ENCODE data around the gene C2CD4C.

DNA sequence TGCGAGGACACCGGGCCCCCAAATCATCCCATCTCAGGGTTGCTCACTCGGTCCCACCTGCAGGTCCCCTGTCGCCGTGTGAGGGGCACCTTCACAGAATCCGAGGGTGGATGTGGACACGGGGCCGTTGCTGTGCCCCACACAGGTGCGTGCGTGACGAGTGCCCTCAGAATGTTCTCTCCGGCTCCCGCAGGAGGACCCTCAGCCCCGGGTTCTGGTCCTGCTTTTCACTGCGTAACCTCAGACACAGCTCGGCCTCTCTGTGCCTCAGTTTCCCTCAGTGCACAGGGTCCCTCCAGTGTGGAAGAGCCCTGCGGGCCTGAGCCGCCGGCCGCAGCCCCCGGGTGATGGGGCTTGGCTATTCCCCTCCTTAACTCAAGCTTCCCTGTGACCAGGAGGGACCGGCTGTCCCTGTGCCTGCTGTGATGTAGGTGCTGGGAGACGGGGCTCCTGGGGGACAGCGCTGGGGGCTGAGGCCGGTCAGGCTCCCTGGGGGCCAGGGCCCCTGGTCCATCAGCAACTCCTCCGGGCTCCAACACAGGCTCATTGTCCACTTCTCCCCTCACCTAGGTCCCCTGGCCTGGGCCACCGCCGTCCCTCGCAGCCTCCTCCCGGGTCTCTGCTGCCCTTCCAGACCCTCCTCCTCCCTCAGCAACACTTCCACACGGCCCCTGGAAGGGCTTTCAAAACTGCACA is 47.1 kb upstream of the C2CD4C start:
- TF ChIP-seq, protein P1, sequence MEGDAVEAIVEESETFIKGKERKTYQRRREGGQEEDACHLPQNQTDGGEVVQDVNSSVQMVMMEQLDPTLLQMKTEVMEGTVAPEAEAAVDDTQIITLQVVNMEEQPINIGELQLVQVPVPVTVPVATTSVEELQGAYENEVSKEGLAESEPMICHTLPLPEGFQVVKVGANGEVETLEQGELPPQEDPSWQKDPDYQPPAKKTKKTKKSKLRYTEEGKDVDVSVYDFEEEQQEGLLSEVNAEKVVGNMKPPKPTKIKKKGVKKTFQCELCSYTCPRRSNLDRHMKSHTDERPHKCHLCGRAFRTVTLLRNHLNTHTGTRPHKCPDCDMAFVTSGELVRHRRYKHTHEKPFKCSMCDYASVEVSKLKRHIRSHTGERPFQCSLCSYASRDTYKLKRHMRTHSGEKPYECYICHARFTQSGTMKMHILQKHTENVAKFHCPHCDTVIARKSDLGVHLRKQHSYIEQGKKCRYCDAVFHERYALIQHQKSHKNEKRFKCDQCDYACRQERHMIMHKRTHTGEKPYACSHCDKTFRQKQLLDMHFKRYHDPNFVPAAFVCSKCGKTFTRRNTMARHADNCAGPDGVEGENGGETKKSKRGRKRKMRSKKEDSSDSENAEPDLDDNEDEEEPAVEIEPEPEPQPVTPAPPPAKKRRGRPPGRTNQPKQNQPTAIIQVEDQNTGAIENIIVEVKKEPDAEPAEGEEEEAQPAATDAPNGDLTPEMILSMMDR (IDR thresholded peaks at IDR 0.05) = no peak
- TF ChIP-seq POLR2A (IDR thresholded peaks at IDR 0.05) (no peak), POLR2AphosphoS5 (IDR thresholded peaks at IDR 0.05; ENCODE audit: insufficient read depth in 1 of 2, low read depth in 1 of 2) (no peak)
